ENCODE measurements around the gene KCNH4.

- TF ChIP-seq CTCF (IDR thresholded peaks at IDR 0.05) (no peak), POLR2A (IDR thresholded peaks at IDR 0.05) (no peak), POLR2AphosphoS5 (IDR thresholded peaks at IDR 0.05) (no peak)
These were observed 8.7 kb upstream of the KCNH4 start for GRCh38 chr17:42189651-42189965.

Data from transverse colon (tissue), 4 donors.